WTC11 (cell line): ENCODE results near the gene CHRNA5. TPM values are rescaled to one million over a fixed set of nuclear protein-coding genes. Genes with fewer than 3 reads are reported as not detected.
A peak's percentile ranks its signal among the peaks of the same experiment; 100 is the strongest.

Source experiments
- FOXK1 ChIP-seq: sonication (generic); formaldehyde crosslinking; IDR thresholded peaks from 2 replicates; pipeline ENCODE4 v1.8.0; 2022; ENCODE audit warnings: mild to moderate bottlenecking, moderate library complexity, missing genetic modification reagents
- FOXP1 ChIP-seq: sonication (generic); formaldehyde crosslinking; IDR thresholded peaks from 2 replicates; pipeline ENCODE4 v1.8.0; 2022; ENCODE audit warnings: missing genetic modification reagents, mild to moderate bottlenecking, moderate library complexity, borderline replicate concordance
- GABPB1 ChIP-seq: sonication (generic); formaldehyde crosslinking; IDR thresholded peaks from 2 replicates; pipeline ENCODE4 v1.8.1; 2023; ENCODE audit warnings: mild to moderate bottlenecking, missing genetic modification reagents
- GRHL2 ChIP-seq: fragments of 250-450 bp; sonication (Bioruptor Pico); IDR thresholded peaks from 2 replicates; pipeline ENCODE4 v1.8.0; 2022; ENCODE audit warnings: mild to moderate bottlenecking, moderate library complexity; ENCODE audit not compliant: insufficient replicate concordance, severe bottlenecking
- GTF2I ChIP-seq: fragments of 250-450 bp; sonication (Bioruptor Pico); conservative IDR thresholded peaks from 2 replicates; pipeline ENCODE4 v1.4.0; 2021; ENCODE audit warnings: mild to moderate bottlenecking
- HMGA2 ChIP-seq: fragments of 250-450 bp; sonication (Bioruptor Pico); IDR thresholded peaks from 2 replicates; pipeline ENCODE4 v1.4.0; 2021; ENCODE audit warnings: mild to moderate bottlenecking, moderate library complexity
- JAZF1 ChIP-seq: fragments of 250-450 bp; sonication (Bioruptor Pico); IDR thresholded peaks from 2 replicates; pipeline ENCODE4 v1.9.0; 2021; ENCODE audit warnings: moderate library complexity, mild to moderate bottlenecking, inconsistent platforms
- JUN ChIP-seq: sonication (generic); formaldehyde crosslinking; IDR thresholded peaks from 2 replicates; pipeline ENCODE4 v1.8.0; 2023; ENCODE audit warnings: mild to moderate bottlenecking, missing genetic modification reagents
- KAT7 ChIP-seq: sonication (generic); formaldehyde crosslinking; IDR thresholded peaks from 2 replicates; pipeline ENCODE4 v1.8.1; 2023; ENCODE audit warnings: missing genetic modification reagents, mild to moderate bottlenecking, borderline replicate concordance
- NFATC4 ChIP-seq: fragments of 250-450 bp; sonication (Bioruptor Pico); IDR thresholded peaks from 2 replicates; pipeline ENCODE4 v1.9.0; 2021; ENCODE audit warnings: mild to moderate bottlenecking
- NFE2L1 ChIP-seq: sonication (generic); formaldehyde crosslinking; IDR thresholded peaks from 2 replicates; pipeline ENCODE4 v1.8.1; 2023; ENCODE audit warnings: missing genetic modification reagents
- NR1H2 ChIP-seq: sonication (generic); formaldehyde crosslinking; IDR thresholded peaks from 2 replicates; pipeline ENCODE4 v1.9.0; 2021; ENCODE audit warnings: mild to moderate bottlenecking, moderate library complexity, missing genetic modification reagents
- PRRX2 ChIP-seq: fragments of 250-450 bp; sonication (Bioruptor Pico); IDR thresholded peaks from 2 replicates; pipeline ENCODE4 v1.8.0; 2021; ENCODE audit warnings: mild to moderate bottlenecking
- RORB ChIP-seq: fragments of 250-450 bp; sonication (Bioruptor Pico); IDR thresholded peaks from 2 replicates; pipeline ENCODE4 v1.9.0; 2021; ENCODE audit warnings: mild to moderate bottlenecking
- SMAD3 ChIP-seq: sonication (generic); formaldehyde crosslinking; IDR thresholded peaks from 2 replicates; pipeline ENCODE4 v1.8.0; 2022; ENCODE audit warnings: missing genetic modification reagents, mild to moderate bottlenecking, borderline replicate concordance
- ZNF121 ChIP-seq: sonication (generic); formaldehyde crosslinking; IDR thresholded peaks from 2 replicates; pipeline ENCODE4 v1.8.0; 2023; ENCODE audit warnings: missing genetic modification reagents
- ZNF416 ChIP-seq: fragments of 250-450 bp; sonication (Bioruptor Pico); IDR thresholded peaks from 2 replicates; pipeline ENCODE4 v1.9.0; 2021; ENCODE audit warnings: mild to moderate bottlenecking, inconsistent platforms
- ZNF423 ChIP-seq: fragments of 250-450 bp; sonication (Bioruptor Pico); IDR thresholded peaks from 2 replicates; pipeline ENCODE4 v2.1.2; 2022; ENCODE audit warnings: mild to moderate bottlenecking, moderate library complexity
- ZNF671 ChIP-seq: fragments of 250-450 bp; sonication (Bioruptor Pico); IDR thresholded peaks from 2 replicates; pipeline ENCODE4 v1.8.0; 2021; ENCODE audit warnings: mild to moderate bottlenecking
- total RNA-seq: library from RNA; stranded (reverse); gene quantifications from 3 replicates; pipeline ENCODE4 v1.2.3, GENCODE V29; 2021
- TF ChIP-seq, protein P1 (sequence below): sonication (generic); formaldehyde crosslinking; conservative IDR thresholded peaks from 2 replicates; pipeline ENCODE4 v1.8.1; 2022; ENCODE audit warnings: mild to moderate bottlenecking, missing genetic modification reagents
- TF ChIP-seq, protein P2 (sequence below): sonication (generic); formaldehyde crosslinking; IDR thresholded peaks from 2 replicates; pipeline ENCODE4 v1.8.1; 2023; ENCODE audit warnings: mild to moderate bottlenecking, missing genetic modification reagents, moderate library complexity
- TF ChIP-seq, protein P3 (sequence below): sonication (generic); formaldehyde crosslinking; IDR thresholded peaks from 2 replicates; pipeline ENCODE4 v1.8.0; 2022; ENCODE audit warnings: mild to moderate bottlenecking, missing genetic modification reagents
- TF ChIP-seq, protein P4 (sequence below): sonication (generic); formaldehyde crosslinking; IDR thresholded peaks from 2 replicates; pipeline ENCODE4 v1.8.0; 2023; ENCODE audit warnings: missing genetic modification reagents
- TF ChIP-seq, protein P5 (sequence below): fragments of 250-450 bp; sonication (Bioruptor Pico); conservative IDR thresholded peaks from 2 replicates; pipeline ENCODE4 v1.9.0; 2021; ENCODE audit warnings: mild to moderate bottlenecking
- TF ChIP-seq, protein P6 (sequence below): sonication (generic); formaldehyde crosslinking; IDR thresholded peaks from 2 replicates; pipeline ENCODE4 v1.8.1; 2023; ENCODE audit warnings: mild to moderate bottlenecking, missing genetic modification reagents, borderline replicate concordance
- TF ChIP-seq, protein P7 (sequence below): sonication (generic); formaldehyde crosslinking; IDR thresholded peaks from 2 replicates; pipeline ENCODE4 v1.8.0; 2023; ENCODE audit warnings: missing genetic modification reagents, mild to moderate bottlenecking, borderline replicate concordance

CHRNA5 gene
- total RNA-seq, 1 experiment from 2014 or later = 21.0 TPM

DNA sequence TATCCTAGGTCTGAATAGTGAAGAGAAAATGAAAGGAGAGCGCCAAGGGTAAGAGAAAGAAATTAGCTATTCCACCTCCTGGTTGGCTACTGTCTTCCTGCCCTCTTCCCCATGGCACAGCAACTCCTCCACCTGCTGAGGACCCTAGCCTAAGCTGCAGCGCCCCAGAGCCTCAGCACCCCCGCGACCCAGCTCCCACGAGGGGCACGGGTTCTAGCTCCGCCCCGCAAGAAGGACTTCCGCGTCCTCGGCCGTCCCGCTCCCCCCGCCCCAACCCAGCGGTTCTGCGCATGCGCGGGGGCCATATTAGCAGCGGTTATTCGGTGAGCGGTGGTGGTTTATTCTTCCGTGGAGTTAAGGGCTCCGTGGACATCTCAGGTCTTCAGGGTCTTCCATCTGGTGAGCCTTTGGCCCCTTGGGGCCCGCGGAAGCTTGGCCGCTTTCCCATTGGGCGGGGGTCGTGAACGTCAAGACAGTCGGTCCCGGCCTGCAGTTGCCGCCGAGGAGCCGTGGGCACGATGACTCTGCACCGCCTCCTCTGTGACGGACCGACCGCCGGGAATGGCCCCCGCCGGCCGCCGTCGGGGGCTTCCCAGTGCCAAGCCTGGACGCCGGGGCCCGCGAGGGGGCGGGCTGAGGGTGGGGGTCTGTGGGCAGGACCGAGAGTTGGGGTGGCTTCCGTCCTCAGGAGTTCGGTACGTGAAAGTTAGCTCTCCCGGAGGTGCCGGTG is 25.0 kb upstream of the CHRNA5 start, which contains the start of gene PSMA4 (continued):
- TF ChIP-seq, protein P1, sequence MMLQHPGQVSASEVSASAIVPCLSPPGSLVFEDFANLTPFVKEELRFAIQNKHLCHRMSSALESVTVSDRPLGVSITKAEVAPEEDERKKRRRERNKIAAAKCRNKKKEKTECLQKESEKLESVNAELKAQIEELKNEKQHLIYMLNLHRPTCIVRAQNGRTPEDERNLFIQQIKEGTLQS = no peak
- TF ChIP-seq, protein P2, sequence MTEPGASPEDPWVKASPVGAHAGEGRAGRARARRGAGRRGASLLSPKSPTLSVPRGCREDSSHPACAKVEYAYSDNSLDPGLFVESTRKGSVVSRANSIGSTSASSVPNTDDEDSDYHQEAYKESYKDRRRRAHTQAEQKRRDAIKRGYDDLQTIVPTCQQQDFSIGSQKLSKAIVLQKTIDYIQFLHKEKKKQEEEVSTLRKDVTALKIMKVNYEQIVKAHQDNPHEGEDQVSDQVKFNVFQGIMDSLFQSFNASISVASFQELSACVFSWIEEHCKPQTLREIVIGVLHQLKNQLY (CRISPR knock-in tag) = no peak
- TF ChIP-seq SMAD3 (CRISPR knock-in tag) (no peak), GTF2I (CRISPR knock-in tag) (no peak), GRHL2 (CRISPR knock-in tag) (no peak), NFE2L1 (CRISPR knock-in tag) (peak; percentile 70; the same call in 1 of the 2 replicates), ZNF423 (CRISPR knock-in tag) (no peak), GABPB1 (no peak), NR1H2 (CRISPR knock-in tag) (no peak), ZNF671 (CRISPR knock-in tag) (no peak), RORB (CRISPR knock-in tag) (no peak), FOXK1 (peak; percentile 74), JUN (CRISPR knock-in tag) (no peak), HMGA2 (CRISPR knock-in tag) (0 out of 2 replicates have a peak, but pooled peaks have one; percentile 7), JAZF1 (no peak), NFATC4 (CRISPR knock-in tag) (no peak), ZNF121 (no peak), ZNF416 (CRISPR knock-in tag) (no peak), FOXP1 (CRISPR knock-in tag) (no peak), PRRX2 (CRISPR knock-in tag) (no peak), KAT7 (CRISPR knock-in tag) (0 out of 2 replicates have a peak, but pooled peaks have one; percentile 77)
- TF ChIP-seq, protein P3, sequence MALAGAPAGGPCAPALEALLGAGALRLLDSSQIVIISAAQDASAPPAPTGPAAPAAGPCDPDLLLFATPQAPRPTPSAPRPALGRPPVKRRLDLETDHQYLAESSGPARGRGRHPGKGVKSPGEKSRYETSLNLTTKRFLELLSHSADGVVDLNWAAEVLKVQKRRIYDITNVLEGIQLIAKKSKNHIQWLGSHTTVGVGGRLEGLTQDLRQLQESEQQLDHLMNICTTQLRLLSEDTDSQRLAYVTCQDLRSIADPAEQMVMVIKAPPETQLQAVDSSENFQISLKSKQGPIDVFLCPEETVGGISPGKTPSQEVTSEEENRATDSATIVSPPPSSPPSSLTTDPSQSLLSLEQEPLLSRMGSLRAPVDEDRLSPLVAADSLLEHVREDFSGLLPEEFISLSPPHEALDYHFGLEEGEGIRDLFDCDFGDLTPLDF (CRISPR knock-in tag) = no peak
- TF ChIP-seq, protein P4, sequence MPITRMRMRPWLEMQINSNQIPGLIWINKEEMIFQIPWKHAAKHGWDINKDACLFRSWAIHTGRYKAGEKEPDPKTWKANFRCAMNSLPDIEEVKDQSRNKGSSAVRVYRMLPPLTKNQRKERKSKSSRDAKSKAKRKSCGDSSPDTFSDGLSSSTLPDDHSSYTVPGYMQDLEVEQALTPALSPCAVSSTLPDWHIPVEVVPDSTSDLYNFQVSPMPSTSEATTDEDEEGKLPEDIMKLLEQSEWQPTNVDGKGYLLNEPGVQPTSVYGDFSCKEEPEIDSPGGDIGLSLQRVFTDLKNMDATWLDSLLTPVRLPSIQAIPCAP = no peak
- TF ChIP-seq, protein P5, sequence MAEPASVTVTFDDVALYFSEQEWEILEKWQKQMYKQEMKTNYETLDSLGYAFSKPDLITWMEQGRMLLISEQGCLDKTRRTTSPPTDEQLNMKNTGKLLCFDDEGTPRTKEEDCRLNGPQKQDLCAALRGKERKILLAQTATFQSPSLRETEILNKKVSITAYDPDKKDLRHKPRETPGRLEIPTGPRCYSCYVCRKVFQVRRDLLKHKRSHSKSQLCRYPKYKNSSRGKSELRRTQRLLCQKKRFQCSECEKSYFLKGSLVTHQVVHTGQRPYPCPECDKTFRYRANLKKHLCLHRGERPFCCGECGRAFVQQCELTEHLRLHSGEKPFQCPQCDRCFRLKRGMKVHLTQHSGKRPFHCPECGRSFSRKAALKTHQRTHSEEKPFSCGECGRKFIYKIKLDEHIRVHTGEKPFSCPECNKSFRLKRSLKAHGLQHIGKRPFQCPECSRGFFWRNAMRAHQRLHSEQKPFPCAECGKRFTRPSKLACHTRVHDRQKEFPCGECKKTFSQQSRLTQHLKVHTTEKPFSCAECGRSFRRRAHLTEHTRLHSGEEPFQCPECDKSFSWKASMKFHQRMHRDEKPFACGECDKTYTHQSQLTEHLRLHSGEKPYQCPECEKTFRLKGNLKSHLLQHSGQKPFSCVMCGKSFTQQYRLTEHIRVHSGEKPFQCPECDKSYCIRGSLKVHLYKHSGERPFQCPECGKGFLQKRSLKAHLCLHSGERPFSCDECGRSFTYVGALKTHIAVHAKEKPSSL (CRISPR knock-in tag) = no peak
- TF ChIP-seq, protein P6, sequence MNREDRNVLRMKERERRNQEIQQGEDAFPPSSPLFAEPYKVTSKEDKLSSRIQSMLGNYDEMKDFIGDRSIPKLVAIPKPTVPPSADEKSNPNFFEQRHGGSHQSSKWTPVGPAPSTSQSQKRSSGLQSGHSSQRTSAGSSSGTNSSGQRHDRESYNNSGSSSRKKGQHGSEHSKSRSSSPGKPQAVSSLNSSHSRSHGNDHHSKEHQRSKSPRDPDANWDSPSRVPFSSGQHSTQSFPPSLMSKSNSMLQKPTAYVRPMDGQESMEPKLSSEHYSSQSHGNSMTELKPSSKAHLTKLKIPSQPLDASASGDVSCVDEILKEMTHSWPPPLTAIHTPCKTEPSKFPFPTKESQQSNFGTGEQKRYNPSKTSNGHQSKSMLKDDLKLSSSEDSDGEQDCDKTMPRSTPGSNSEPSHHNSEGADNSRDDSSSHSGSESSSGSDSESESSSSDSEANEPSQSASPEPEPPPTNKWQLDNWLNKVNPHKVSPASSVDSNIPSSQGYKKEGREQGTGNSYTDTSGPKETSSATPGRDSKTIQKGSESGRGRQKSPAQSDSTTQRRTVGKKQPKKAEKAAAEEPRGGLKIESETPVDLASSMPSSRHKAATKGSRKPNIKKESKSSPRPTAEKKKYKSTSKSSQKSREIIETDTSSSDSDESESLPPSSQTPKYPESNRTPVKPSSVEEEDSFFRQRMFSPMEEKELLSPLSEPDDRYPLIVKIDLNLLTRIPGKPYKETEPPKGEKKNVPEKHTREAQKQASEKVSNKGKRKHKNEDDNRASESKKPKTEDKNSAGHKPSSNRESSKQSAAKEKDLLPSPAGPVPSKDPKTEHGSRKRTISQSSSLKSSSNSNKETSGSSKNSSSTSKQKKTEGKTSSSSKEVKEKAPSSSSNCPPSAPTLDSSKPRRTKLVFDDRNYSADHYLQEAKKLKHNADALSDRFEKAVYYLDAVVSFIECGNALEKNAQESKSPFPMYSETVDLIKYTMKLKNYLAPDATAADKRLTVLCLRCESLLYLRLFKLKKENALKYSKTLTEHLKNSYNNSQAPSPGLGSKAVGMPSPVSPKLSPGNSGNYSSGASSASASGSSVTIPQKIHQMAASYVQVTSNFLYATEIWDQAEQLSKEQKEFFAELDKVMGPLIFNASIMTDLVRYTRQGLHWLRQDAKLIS (CRISPR knock-in tag) = no peak
- TF ChIP-seq, protein P7, sequence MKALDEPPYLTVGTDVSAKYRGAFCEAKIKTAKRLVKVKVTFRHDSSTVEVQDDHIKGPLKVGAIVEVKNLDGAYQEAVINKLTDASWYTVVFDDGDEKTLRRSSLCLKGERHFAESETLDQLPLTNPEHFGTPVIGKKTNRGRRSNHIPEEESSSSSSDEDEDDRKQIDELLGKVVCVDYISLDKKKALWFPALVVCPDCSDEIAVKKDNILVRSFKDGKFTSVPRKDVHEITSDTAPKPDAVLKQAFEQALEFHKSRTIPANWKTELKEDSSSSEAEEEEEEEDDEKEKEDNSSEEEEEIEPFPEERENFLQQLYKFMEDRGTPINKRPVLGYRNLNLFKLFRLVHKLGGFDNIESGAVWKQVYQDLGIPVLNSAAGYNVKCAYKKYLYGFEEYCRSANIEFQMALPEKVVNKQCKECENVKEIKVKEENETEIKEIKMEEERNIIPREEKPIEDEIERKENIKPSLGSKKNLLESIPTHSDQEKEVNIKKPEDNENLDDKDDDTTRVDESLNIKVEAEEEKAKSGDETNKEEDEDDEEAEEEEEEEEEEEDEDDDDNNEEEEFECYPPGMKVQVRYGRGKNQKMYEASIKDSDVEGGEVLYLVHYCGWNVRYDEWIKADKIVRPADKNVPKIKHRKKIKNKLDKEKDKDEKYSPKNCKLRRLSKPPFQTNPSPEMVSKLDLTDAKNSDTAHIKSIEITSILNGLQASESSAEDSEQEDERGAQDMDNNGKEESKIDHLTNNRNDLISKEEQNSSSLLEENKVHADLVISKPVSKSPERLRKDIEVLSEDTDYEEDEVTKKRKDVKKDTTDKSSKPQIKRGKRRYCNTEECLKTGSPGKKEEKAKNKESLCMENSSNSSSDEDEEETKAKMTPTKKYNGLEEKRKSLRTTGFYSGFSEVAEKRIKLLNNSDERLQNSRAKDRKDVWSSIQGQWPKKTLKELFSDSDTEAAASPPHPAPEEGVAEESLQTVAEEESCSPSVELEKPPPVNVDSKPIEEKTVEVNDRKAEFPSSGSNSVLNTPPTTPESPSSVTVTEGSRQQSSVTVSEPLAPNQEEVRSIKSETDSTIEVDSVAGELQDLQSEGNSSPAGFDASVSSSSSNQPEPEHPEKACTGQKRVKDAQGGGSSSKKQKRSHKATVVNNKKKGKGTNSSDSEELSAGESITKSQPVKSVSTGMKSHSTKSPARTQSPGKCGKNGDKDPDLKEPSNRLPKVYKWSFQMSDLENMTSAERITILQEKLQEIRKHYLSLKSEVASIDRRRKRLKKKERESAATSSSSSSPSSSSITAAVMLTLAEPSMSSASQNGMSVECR = no peak; the same call in 1 of the 2 replicates
